Measurements from ENCODE around the gene RHBDF1. TPM values are rescaled to one million over a fixed set of nuclear protein-coding genes. Genes with fewer than 3 reads are reported as not detected.

Gene RHBDF1
- total and polyA plus RNA-seq, 2 donors from 2014 or later: 12.0 to 33.1 TPM

DNA sequence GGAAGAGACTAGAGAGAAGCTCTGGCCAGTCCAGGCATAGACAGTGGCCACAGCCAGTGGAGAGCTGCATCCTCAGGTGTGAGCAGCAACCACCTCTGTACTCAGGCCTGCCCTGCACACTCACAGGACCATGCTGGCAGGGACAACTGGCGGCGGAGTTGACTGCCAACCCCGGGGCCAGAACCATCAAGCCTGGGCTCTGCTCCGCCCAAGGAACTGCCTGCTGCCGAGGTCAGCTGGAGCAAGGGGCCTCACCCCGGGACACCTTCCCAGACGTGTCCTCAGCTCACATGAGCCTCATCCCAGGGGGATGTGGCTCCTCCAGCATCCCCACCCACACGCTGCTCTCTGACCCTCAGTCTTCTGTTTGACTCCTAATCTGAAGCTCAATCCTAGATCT is 3.2 kb downstream of the RHBDF1 start:
- FAIRE-seq: no peak
- no peak overlapping the region for H3K27ac ChIP-seq (ENCODE audit: low read depth in 2 of 2, low read length in 2 of 2)
- intact Hi-C loops (cut with DNase I): no loop called here
- H3K4me1 ChIP-seq (ENCODE audit: control insufficient read depth in 2 of 3, insufficient read depth in 2 of 3, low read depth in 1 of 3, low read length in 3 of 3): peaks cover 0 to 20% (median 3%) of the 10 kb centered on the region in 3 donors
- DNase-seq: no peak
- no peaks in the 10 kb centered on the region for H3K9me3 ChIP-seq (ENCODE audit: control insufficient read depth in 2 of 3, insufficient read depth in 1 of 3, low read length in 3 of 3)
- TF ChIP-seq, protein P1, sequence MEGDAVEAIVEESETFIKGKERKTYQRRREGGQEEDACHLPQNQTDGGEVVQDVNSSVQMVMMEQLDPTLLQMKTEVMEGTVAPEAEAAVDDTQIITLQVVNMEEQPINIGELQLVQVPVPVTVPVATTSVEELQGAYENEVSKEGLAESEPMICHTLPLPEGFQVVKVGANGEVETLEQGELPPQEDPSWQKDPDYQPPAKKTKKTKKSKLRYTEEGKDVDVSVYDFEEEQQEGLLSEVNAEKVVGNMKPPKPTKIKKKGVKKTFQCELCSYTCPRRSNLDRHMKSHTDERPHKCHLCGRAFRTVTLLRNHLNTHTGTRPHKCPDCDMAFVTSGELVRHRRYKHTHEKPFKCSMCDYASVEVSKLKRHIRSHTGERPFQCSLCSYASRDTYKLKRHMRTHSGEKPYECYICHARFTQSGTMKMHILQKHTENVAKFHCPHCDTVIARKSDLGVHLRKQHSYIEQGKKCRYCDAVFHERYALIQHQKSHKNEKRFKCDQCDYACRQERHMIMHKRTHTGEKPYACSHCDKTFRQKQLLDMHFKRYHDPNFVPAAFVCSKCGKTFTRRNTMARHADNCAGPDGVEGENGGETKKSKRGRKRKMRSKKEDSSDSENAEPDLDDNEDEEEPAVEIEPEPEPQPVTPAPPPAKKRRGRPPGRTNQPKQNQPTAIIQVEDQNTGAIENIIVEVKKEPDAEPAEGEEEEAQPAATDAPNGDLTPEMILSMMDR (IDR thresholded peaks at IDR 0.05; ENCODE audit: borderline replicate concordance, extremely low read depth, insufficient read depth): no peak
- H3K27me3 ChIP-seq (ENCODE audit: control insufficient read depth, insufficient read depth, low read length): no peaks in the 10 kb centered on the region
- H3K9ac ChIP-seq (ENCODE audit: low read length in 3 of 3): no peak overlapping the region
- H3K36me3 ChIP-seq (ENCODE audit: control insufficient read depth in 2 of 3, insufficient read depth in 3 of 3, low read length in 3 of 3): no peaks in the 10 kb centered on the region
- H3K4me3 ChIP-seq (ENCODE audit: low read length in 3 of 3): no peak overlapping the region

DNA sequence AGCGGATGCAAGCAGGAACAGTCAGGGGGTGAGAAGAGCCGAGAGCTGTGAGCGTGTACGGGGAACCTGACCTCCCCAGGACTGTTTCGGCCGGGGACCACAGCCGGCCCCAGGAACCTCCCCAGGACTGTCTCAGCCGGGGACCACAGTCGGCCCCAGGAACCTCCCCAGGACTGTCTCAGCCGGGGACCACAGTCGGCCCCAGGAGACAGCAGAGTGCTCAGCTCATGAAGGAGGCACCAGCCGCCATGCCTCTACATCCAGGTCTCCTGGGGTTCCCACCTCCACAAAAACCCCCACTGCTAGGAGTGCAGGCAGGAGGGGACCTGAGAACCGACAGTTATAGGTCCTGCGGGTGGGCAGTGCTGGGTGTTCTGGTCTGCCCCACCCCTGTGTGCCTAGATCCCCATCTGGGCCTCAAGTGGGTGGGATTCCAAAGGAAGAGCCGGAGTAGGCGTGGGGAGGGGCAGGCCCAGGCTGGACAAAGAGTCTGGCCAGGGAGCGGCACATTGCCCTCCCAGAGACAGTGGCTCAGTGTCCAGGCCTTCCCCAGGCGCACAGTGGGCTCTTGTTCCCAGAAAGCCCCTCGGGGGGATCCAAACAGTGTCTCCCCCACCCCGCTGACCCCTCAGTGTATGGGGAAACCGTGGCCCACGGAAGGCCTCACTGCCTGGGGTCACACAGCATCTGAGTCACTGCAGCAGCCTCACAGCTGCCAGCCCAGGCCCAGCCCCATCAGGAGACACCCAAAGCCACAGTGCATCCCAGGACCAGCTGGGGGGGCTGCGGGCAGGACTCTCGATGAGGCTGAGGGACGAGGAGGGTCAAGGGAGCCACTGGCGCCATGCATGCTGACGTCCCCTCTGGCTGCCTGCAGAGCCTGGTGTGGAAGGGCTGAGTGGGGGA is 4.3 kb downstream of the RHBDF1 start:
- TF ChIP-seq, protein P1 (IDR thresholded peaks at IDR 0.05; ENCODE audit: borderline replicate concordance, extremely low read depth, insufficient read depth): no peak
- no peaks in the 10 kb centered on the region for H3K27me3 ChIP-seq (ENCODE audit: control insufficient read depth, insufficient read depth, low read length)
- peaks cover 0 to 20% (median 3%) of the 10 kb centered on the region in 3 donors for H3K4me1 ChIP-seq (ENCODE audit: control insufficient read depth in 2 of 3, insufficient read depth in 2 of 3, low read depth in 1 of 3, low read length in 3 of 3)
- H3K27ac ChIP-seq (ENCODE audit: low read depth in 2 of 2, low read length in 2 of 2): no peak overlapping the region
- FAIRE-seq (no peak), DNase-seq (peak in 2 of 5 donors; percentile 62 to 68)
- no peak overlapping the region for H3K4me3 ChIP-seq (ENCODE audit: low read length in 3 of 3)
- H3K9ac ChIP-seq (ENCODE audit: low read length in 3 of 3): no peak overlapping the region
- intact Hi-C loops (cut with DNase I): no loop called here
- no peaks in the 10 kb centered on the region for H3K36me3 ChIP-seq (ENCODE audit: control insufficient read depth in 2 of 3, insufficient read depth in 3 of 3, low read length in 3 of 3)
- H3K9me3 ChIP-seq (ENCODE audit: control insufficient read depth in 2 of 3, insufficient read depth in 1 of 3, low read length in 3 of 3): no peaks in the 10 kb centered on the region

DNA sequence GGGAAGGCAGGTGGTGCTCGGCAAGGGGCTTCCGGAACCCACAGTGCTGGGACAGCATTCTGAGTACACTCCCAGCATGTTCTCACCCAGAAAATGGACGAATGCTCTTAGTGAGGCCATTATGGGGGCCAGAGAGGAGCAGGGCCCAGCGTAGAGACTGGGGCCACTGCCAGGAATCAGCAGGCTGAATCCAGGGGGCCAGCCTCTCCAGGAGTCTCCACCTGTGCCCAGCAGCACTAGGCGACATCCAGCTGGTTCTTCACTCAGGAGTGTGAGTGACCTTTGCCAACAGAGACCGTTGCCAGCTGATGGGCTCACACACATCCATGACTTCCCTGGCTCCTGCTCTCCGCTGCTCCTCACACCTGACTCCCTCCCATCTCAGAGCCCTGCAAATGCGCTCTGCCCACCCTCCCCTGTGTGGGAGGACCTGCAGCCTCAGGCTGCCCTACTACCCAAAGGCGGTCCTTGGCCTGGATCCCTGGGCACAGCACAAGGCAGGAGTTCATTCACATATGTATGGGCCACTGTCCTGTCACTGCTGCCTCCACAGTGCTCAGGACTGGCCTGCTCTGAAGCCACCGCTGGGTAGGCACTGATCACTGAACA is 5.1 kb downstream of the RHBDF1 start:
- peak in 3 of 5 donors; percentile 31 to 61 (median 54) for DNase-seq
- H3K9ac ChIP-seq (ENCODE audit: low read length in 3 of 3): no peak overlapping the region
- no peaks in the 10 kb centered on the region for H3K9me3 ChIP-seq (ENCODE audit: control insufficient read depth in 2 of 3, insufficient read depth in 1 of 3, low read length in 3 of 3)
- intact Hi-C loops (cut with DNase I): no loop called here
- TF ChIP-seq, protein P1 (IDR thresholded peaks at IDR 0.05; ENCODE audit: borderline replicate concordance, extremely low read depth, insufficient read depth): no peak
- H3K4me3 ChIP-seq (ENCODE audit: low read length in 3 of 3): no peak overlapping the region
- no peak overlapping the region for H3K27ac ChIP-seq (ENCODE audit: low read depth in 2 of 2, low read length in 2 of 2)
- no peaks in the 10 kb centered on the region for H3K27me3 ChIP-seq (ENCODE audit: control insufficient read depth, insufficient read depth, low read length)
- FAIRE-seq: no peak
- H3K36me3 ChIP-seq (ENCODE audit: control insufficient read depth in 2 of 3, insufficient read depth in 3 of 3, low read length in 3 of 3): no peaks in the 10 kb centered on the region
- H3K4me1 ChIP-seq (ENCODE audit: control insufficient read depth in 2 of 3, insufficient read depth in 2 of 3, low read depth in 1 of 3, low read length in 3 of 3): peaks cover 0 to 15% (median 0%) of the 10 kb centered on the region in 3 donors

All from kidney (tissue), 14 donors.